ENCODE measurements around the gene HOXB6.

HOXB6 gene
- total RNA-seq: 0 to 0.34 reads per million in 2 donors

GRCh38 chr17:48604770-48605329, at the start of gene HOXB6:
HOXB6 (minus strand) TSS chr17:48604986; CDS start chr17:48598150, 6,836 bp downstream.
- DNase-seq: no peak

- no peak for DNase-seq
Observed at GRCh38 chr17:48649741-48650140, 45.0 kb upstream of the HOXB6 start.

GRCh38 chr17:48647963-48648245, 43.1 kb upstream of the HOXB6 start:
- DNase-seq: no peak

- DNase-seq: no peak
Observed at GRCh38 chr17:48647103-48647962, 42.5 kb upstream of the HOXB6 start.

- peak in 1 of 5 experiments; percentile 46 for DNase-seq
Observed at GRCh38 chr17:48646183-48647102, 41.7 kb upstream of the HOXB6 start.

GRCh38 chr17:48645639-48646182, 40.9 kb upstream of the HOXB6 start:
- no peak for DNase-seq

- no peak for DNase-seq
Observed at GRCh38 chr17:48644910-48645557, 40.2 kb upstream of the HOXB6 start.

GRCh38 chr17:48644159-48644558, 39.4 kb upstream of the HOXB6 start:
- no peak for DNase-seq

GRCh38 chr17:48643697-48644012, 38.9 kb upstream of the HOXB6 start:
- DNase-seq: no peak

- no peak for DNase-seq
Observed at GRCh38 chr17:48642843-48643696, 38.3 kb upstream of the HOXB6 start.

- no peak for DNase-seq
Observed at GRCh38 chr17:48642059-48642842, 37.5 kb upstream of the HOXB6 start.

GRCh38 chr17:48641541-48642058, 36.8 kb upstream of the HOXB6 start:
- DNase-seq: no peak

GRCh38 chr17:48640858-48641180, 36.0 kb upstream of the HOXB6 start:
- no peak for DNase-seq

- no peak for DNase-seq
Observed at GRCh38 chr17:48639982-48640857, 35.4 kb upstream of the HOXB6 start.

- DNase-seq: no peak
Observed at GRCh38 chr17:48639136-48639535, 34.4 kb upstream of the HOXB6 start.

- DNase-seq: no peak
Observed at GRCh38 chr17:48637323-48638260, 32.8 kb upstream of the HOXB6 start.

- peak in 4 of 5 experiments; percentile 29 to 66 (median 58) for DNase-seq
Observed at GRCh38 chr17:48636177-48637018, 31.6 kb upstream of the HOXB6 start.
